Neural progenitor cell (in vitro differentiated cells): ENCODE results near the gene TNIK. TPM values are rescaled to one million over a fixed set of nuclear protein-coding genes. Genes with fewer than 3 reads are reported as not detected.

Experiments
- DNase-seq: peaks from one replicate; pipeline ENCODE4 v3.0.0-alpha.2; 2016; ENCODE audit warnings: low spot score
- H2AFZ ChIP-seq: fragments of 200-600 bp; sonication (generic); replicated peaks from 2 replicates; pipeline ENCODE4 v1.6.1; 2016; ENCODE audit warnings: antibody characterized with exemption
- H3F3A ChIP-seq: fragments of 200-600 bp; sonication (generic); 2 replicates; pipeline ENCODE4 v1.6.1; 2016; ENCODE audit warnings: antibody characterized with exemption, low read depth
- H3K27ac ChIP-seq: fragments of 200-600 bp; sonication (generic); 2 replicates; pipeline ENCODE4 v1.5.1; 2016; ENCODE audit warnings: mild to moderate bottlenecking
- H3K27me3 ChIP-seq: fragments of 200-600 bp; sonication (generic); 2 replicates; pipeline ENCODE4 v1.6.1; 2016; ENCODE audit warnings: mild to moderate bottlenecking, moderate library complexity
- H3K36me3 ChIP-seq: fragments of 200-600 bp; sonication (generic); 2 replicates; pipeline ENCODE4 v1.5.1; 2016
- H3K4me1 ChIP-seq: fragments of 200-600 bp; sonication (generic); 2 replicates; pipeline ENCODE4 v1.6.1; 2016; ENCODE audit warnings: mixed run types
- H3K4me2 ChIP-seq: fragments of 200-600 bp; sonication (generic); 2 replicates; pipeline ENCODE4 v1.6.1; 2016
- H3K4me3 ChIP-seq: fragments of 200-600 bp; sonication (generic); 2 replicates; pipeline ENCODE4 v1.5.1; 2016
- H3K79me2 ChIP-seq: fragments of 200-600 bp; sonication (generic); 2 replicates; pipeline ENCODE4 v1.6.1; 2016; ENCODE audit warnings: low read depth
- H3K9ac ChIP-seq: fragments of 200-600 bp; sonication (generic); 2 replicates; pipeline ENCODE4 v1.6.1; 2016
- H3K9me3 ChIP-seq: fragments of 200-600 bp; sonication (generic); 2 replicates; pipeline ENCODE4 v1.5.1; 2016; ENCODE audit warnings: low read depth
- H4K20me1 ChIP-seq: fragments of 200-600 bp; sonication (generic); 2 replicates; pipeline ENCODE4 v1.6.1; 2016; ENCODE audit warnings: low read depth
- H3K27ac Mint-ChIP-seq: 3 replicates; pipeline ENCODE4 v1.8.0; 2021; ENCODE audit warnings: mixed read lengths
- H3K27me3 Mint-ChIP-seq: 2 replicates; pipeline ENCODE4 v1.8.0; 2022; ENCODE audit warnings: low read depth, mild to moderate bottlenecking, inconsistent platforms, moderate library complexity, mixed read lengths; ENCODE audit not compliant: insufficient read depth
- H3K36me3 Mint-ChIP-seq: 3 replicates; pipeline ENCODE4 v1.8.0; 2021; ENCODE audit warnings: mixed read lengths
- H3K4me1 Mint-ChIP-seq: 3 replicates; pipeline ENCODE4 v1.8.0; 2021; ENCODE audit warnings: mixed read lengths
- H3K4me3 Mint-ChIP-seq: 3 replicates; pipeline ENCODE4 v1.8.0; 2021; ENCODE audit warnings: mild to moderate bottlenecking, moderate library complexity, mixed read lengths
- H3K9me3 Mint-ChIP-seq: 3 replicates; pipeline ENCODE4 v1.8.0; 2020; ENCODE audit warnings: mixed read lengths
- CTCF ChIP-seq: fragments of 200-600 bp; sonication (generic); IDR thresholded peaks from 2 replicates; pipeline ENCODE4 v1.5.1; 2017; ENCODE audit warnings: antibody characterized with exemption, mild to moderate bottlenecking
- EZH2 ChIP-seq: fragments of 200-600 bp; sonication (generic); IDR thresholded peaks from 2 replicates; pipeline ENCODE4 v1.6.1; 2017; ENCODE audit warnings: antibody characterized with exemption, mild to moderate bottlenecking, moderate library complexity
- EZH2phosphoT487 ChIP-seq: fragments of 200-600 bp; sonication (generic); IDR thresholded peaks from 2 replicates; pipeline ENCODE4 v1.6.1; 2017; ENCODE audit warnings: antibody characterized with exemption
- total RNA-seq: library from RNA; depleted of rRNA; stranded (reverse); fragments of >200 nt; gene quantifications from 2 replicates; pipeline ENCODE4 v1.2.3, GENCODE V29; 2015; ENCODE audit warnings: low replicate concordance

TNIK gene
- total RNA-seq, 1 donor from 2014 or later, result 3.0 TPM

GRCh38 chr3:171301998-171302397, 158.2 kb downstream of the TNIK start:
- no peak overlapping the region for H3K27ac ChIP-seq
- no peak overlapping the region for H3K4me2 ChIP-seq
- TF ChIP-seq EZH2phosphoT487, result no peak
- TF ChIP-seq EZH2, result no peak
- TF ChIP-seq CTCF, result no peak
- no peaks in the 10 kb centered on the region for H3F3A ChIP-seq
- no peaks in the 10 kb centered on the region for H3K36me3 ChIP-seq
- H3K79me2 ChIP-seq, result no peaks in the 10 kb centered on the region
- Mint-ChIP-seq H3K27ac (peak overlapping the region; percentile 35), H3K36me3 (peaks cover 8% of the 10 kb centered on the region), H3K4me1 (peaks cover 7% of the 10 kb centered on the region), H3K4me3 (no peak overlapping the region), H3K9me3 (peaks cover 1% of the 10 kb centered on the region), H3K27me3 (no peaks in the 10 kb centered on the region)
- no peak overlapping the region for H2AFZ ChIP-seq
- no peaks in the 10 kb centered on the region for H3K27me3 ChIP-seq
- no peak for DNase-seq
- H3K4me1 ChIP-seq, result no peaks in the 10 kb centered on the region
- H3K9me3 ChIP-seq, result no peaks in the 10 kb centered on the region
- H3K9ac ChIP-seq, result no peak overlapping the region
- no peak overlapping the region for H3K4me3 ChIP-seq
- no peaks in the 10 kb centered on the region for H4K20me1 ChIP-seq

GRCh38 chr3:171301002-171301401, 159.2 kb downstream of the TNIK start:
- H4K20me1 ChIP-seq, result no peaks in the 10 kb centered on the region
- TF ChIP-seq EZH2 (no peak), EZH2phosphoT487 (no peak), CTCF (no peak)
- H2AFZ ChIP-seq, result no peak overlapping the region
- Mint-ChIP-seq H3K27me3 (no peaks in the 10 kb centered on the region), H3K4me3 (no peak overlapping the region), H3K27ac (no peak overlapping the region), H3K9me3 (peaks cover 1% of the 10 kb centered on the region), H3K4me1 (peaks cover 5% of the 10 kb centered on the region), H3K36me3 (peaks cover 8% of the 10 kb centered on the region)
- no peak for DNase-seq
- no peaks in the 10 kb centered on the region for H3K9me3 ChIP-seq
- no peak overlapping the region for H3K9ac ChIP-seq
- no peaks in the 10 kb centered on the region for H3K27me3 ChIP-seq
- no peak overlapping the region for H3K27ac ChIP-seq
- H3K4me1 ChIP-seq, result no peaks in the 10 kb centered on the region
- no peaks in the 10 kb centered on the region for H3K79me2 ChIP-seq
- no peak overlapping the region for H3K4me2 ChIP-seq
- no peaks in the 10 kb centered on the region for H3K36me3 ChIP-seq
- no peak overlapping the region for H3K4me3 ChIP-seq
- H3F3A ChIP-seq, result no peaks in the 10 kb centered on the region

- no peaks in the 10 kb centered on the region for H3F3A ChIP-seq
- TF ChIP-seq EZH2phosphoT487 (no peak), EZH2 (no peak), CTCF (no peak)
- no peaks in the 10 kb centered on the region for H3K27me3 ChIP-seq
- DNase-seq, result no peak
- no peaks in the 10 kb centered on the region for H3K36me3 ChIP-seq
- H3K4me3 ChIP-seq, result no peak overlapping the region
- Mint-ChIP-seq H3K27ac (no peak overlapping the region), H3K4me3 (no peak overlapping the region), H3K4me1 (peaks cover 11% of the 10 kb centered on the region), H3K36me3 (peaks cover 4% of the 10 kb centered on the region), H3K27me3 (no peaks in the 10 kb centered on the region), H3K9me3 (no peaks in the 10 kb centered on the region)
- peaks cover 9% of the 10 kb centered on the region for H3K4me1 ChIP-seq
- no peaks in the 10 kb centered on the region for H3K79me2 ChIP-seq
- no peak overlapping the region for H3K27ac ChIP-seq
- H4K20me1 ChIP-seq, result no peaks in the 10 kb centered on the region
- no peak overlapping the region for H3K4me2 ChIP-seq
- no peak overlapping the region for H2AFZ ChIP-seq
- H3K9ac ChIP-seq, result no peak overlapping the region
- no peaks in the 10 kb centered on the region for H3K9me3 ChIP-seq
Observed at GRCh38 chr3:171297951-171298350, 162.3 kb downstream of the TNIK start.
